HG02642 (cell line): ENCODE results near the gene TST.

Source experiments
- ATAC-seq: cut with Tn5 transposase; IDR thresholded peaks from one replicate; pipeline ENCODE4 v1.9.1; 2021; ENCODE audit warnings: mild to moderate bottlenecking; ENCODE audit not compliant: unreplicated experiment, poor library complexity

TST gene

DNA sequence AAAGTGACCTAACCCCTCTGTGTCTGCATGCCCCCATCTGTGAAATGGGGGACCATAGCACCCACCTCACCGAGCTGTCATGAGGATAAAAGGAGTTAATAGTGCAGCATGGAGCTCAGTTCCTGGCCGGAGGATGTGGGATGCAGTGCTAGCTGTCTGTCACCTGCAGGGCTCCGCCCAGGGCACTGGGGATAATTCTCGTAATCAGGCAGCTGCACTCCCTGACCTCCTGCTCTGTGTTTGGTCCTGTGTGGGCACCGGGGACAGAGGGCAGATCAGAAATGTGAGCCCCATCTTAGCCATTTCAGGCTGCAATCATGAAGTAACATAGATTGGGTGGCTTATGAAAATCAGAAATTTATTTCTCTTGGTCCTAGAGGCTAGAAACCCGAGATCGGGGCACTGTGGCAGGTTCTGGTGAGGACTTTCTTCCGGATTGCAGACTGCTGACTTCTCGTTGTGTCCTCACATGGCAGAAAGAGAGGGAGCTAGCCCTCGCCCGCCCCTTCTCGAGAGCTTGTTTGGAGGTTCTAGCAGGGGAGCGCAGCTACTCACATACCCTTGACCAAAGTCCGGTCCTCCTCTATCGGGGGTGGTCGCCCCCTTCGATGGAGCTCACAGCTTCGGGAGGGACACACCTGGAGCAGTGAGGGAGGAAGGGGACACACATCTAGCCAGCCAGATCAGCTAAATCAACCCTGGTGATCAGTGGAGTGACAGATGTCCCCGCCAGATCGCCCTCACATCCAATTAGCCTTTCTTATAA lies 35.5 kb upstream of the TST start:
- no peak for ATAC-seq

DNA sequence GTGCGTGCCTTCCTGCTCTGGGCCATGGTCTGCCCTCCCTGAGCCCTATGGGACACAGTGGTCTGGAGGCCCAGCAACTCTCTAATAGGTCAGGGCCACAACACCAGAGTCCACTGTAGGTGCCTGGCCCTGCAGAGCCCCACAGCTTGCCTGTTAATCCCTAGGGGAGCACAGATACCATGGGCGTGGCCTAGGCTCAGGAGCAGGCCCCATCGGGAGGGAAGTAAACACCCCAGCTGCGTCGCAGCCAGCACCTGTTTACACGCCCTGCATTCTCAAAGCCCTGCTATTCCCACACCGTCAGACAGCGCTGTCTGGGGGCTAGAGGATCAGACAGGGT lies 34.8 kb upstream of the TST start:
- no peak for ATAC-seq

- ATAC-seq = no peak
Measured at GRCh38 chr22:37053310-37054055, 34.2 kb upstream of the TST start.

- ATAC-seq = no peak
Measured at GRCh38 chr22:37052386-37053309, 33.4 kb upstream of the TST start.

GRCh38 chr22:37051391-37052385 lies 32.4 kb upstream of the TST start, which contains the start of gene KCTD17:
Gene KCTD17 (plus strand): TSS chr22:37051742. CDS start chr22:37051761, 19 bp downstream.
- ATAC-seq = peak; percentile 76

DNA sequence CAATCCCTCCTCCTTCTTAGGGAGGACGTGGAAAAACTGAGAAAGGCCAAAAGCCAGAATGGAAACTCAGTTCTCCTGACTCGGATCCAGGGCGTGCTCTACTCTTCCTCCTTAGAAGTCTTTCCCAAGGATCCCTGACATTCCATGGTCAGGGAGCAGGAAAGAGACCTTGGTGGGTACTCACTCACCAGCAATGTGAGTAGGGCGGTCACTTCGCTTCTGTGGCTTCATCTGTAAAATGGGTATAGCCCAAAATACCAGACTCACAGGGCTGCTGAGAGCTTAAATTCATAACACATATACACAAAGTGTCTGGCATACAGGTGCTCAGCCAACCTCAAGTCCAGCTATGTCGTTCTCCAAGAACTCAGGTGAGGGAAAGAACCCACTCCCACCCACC lies 31.7 kb upstream of the TST start:
- no peak for ATAC-seq

DNA sequence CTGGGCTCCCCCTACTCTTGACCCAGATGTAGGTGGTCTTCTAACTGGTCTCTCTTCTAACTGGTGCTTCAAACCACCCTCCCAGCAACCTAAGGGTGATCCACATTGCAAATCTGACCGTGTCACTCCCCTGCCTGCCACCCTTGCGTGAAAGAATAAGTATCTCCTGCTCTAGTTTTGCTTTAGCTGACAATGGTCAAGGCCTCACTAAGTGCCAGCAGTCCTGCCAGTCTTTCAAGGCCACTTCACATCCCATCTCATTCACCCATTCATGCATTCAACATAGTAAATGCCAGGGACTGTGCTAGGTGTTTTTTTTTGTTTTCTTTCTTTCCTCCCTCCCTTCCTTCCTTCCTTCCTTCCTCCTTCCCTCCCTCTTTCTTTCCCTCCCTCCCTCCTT lies 30.0 kb upstream of the TST start:
- ATAC-seq = no peak

DNA sequence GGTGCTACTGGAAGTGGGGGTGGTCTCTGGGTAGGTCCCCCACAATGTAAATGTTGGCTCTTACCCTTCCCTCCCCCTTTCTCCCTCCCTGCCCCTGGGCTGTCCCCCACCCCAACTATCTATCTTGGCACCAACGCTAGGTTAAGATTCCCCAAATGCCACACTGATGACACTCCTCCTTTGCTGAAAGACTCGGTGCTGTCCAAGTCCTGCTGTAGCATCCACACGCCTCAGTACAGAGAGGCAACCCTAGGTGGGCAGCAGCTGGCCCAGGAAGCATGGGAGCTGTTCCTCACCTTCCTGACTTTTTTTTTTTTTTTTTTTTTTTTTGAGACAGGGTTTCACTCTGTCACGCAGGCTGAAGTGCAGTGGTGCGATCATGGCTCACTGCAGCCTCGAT lies 28.9 kb upstream of the TST start:
- no peak for ATAC-seq

- no peak for ATAC-seq
Measured at GRCh38 chr22:37047006-37047405, 27.8 kb upstream of the TST start.

- ATAC-seq = no peak
Measured at GRCh38 chr22:37046589-37046988, 27.3 kb upstream of the TST start.

DNA sequence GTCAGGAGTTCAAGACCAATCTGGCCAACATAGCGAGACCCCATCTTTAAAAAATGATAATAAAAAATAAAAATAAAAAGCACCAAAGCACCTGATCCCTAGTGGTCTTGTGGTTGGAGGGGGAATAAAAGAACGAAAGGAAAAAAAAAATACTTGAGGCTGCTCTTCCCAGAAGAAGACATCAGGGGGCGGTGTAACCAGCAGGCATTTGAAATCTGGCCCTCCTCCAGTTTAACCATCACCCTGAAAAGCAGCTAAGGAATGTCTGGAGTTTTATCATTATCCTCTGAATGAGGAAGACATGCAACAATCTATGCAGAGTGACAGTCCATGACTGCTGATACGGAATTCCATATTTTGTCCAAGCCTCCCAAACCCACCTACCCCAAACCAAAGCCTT lies 26.7 kb upstream of the TST start:
- ATAC-seq = no peak

DNA sequence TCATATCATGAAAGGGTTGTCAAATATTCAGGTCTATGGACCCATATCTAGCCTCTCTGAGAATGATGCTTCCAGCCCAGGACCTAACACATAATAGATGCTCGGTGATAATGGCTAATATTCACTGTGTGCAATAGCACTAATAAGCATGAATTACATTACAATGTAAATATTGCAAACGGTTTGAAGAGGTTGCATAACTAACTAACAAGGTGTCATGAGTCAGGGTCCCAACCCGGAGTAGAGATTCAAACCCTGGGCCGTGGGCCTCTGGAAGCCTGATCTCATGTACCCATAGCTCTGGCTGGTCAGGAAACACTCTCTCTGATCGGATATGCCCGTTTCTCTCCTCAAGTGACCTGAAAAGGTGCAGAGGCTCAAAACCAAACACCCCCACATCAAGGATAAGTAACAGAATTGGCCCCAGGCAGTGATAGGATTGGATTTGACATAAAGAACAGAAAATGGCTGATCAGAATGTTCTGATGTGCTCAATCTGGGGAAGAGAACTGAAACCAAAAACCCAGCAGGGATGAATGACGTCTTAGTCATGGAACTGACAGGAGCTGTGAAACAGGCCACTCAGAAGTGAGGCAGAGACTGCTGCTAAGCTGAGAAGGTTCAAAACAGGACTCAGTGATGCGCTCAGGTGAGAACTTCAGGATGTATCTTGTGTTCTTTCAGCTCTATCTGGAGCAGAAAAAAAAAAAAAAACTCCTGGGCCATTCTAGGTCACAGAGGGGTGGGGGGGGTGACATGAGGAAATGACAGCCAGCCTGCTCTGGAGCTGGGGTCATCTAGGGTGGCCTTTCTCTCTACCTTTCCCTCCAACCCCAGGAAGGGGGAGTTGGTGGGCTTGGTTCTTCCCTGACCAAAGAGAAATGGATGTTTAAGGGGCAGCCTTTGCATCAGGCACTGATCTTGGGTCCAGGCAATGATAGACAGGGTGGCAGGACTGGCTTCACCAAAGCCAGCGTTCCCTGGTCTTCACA lies 25.7 kb upstream of the TST start:
- ATAC-seq = no peak

DNA sequence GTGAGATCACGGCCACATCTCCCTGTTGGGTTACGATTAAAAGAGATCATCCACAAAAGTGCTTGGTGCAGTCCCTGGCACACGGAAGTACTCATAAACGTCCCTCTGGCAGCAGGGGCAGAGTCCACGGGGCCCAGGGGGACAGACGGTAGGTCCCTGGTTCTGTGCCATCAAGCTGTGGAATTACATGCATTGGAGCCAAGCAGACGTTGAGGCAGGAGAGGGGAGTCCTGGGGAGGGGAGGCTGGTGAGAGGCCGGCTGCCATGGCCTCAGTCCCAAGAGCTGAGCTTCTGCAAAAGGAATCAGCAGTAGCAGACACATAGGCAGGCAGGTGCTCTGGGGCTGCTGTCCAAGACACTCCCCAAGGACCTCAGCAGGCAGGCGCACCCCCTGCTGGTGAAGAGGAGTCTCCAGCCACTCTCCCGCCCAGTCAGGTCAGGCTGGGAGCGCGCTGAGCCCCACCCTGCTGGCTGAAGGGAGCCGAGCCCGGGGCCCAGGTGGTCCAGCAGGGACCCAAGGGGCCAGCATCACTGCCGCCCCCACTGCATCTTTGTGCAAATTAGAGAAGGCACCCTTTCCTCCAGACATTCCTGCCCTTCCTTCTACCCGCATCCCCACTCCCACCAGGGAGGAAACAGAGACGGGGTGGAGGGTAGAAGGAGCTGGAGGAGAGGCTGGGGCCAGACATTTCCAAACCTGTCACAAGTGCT lies 24.7 kb upstream of the TST start:
- peak; percentile 59 for ATAC-seq

DNA sequence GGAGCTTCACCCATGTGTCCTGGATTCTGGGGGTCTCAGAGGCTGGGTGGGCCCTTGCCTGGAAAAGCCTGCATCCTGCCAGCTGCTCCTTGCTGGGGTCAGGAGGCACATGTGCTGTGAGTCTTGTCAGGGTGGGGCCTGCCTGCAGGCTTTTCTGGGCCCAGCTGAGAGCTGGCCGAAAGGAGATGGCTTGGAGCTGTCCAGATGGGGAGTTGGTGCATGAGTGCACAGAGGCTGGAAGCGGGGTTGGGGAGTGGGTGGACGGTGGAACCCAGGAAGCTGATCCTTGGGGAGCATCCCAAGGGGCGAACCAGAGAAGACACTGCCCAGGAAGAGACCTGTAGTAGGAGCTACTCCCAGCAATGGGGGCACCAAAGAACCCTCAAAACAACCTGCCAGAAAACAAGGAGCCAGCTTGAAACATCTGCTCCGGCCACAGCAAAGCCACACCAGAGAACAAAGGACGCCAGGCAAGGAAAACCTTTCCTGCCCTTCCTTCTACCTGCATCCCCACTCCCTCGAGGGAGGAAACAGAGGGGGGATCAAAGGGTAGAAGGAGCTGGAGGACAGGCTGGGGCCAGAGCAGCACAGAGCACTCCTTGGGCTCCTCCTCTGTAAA lies 24.1 kb upstream of the TST start:
- ATAC-seq = no peak

- no peak for ATAC-seq
Measured at GRCh38 chr22:37039466-37039865, 20.2 kb upstream of the TST start.

DNA sequence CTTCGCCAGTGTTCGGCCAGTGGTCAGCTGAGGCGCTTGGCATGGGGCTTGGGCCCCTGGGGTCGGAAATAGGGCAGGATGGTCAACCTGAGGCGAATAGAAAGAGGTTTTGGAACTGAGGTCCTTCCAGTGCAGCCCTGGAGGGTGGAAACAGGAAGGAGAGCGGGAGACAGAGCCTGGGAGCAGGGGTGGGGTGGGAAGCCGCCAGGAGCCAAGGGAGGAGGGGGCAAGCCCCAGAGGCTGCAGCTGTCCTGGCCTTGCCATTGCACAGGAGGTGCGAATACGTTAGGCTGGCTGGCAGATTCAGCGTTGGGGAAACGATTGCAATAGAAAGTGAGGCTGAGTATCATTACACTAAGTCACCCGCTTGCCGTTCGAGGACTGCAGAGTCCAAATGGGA lies 18.4 kb upstream of the TST start:
- ATAC-seq = no peak

GRCh38 chr22:37036655-37037377 lies 17.6 kb upstream of the TST start:
- no peak for ATAC-seq
